Hematopoietic multipotent progenitor cell treated with erythropoietin and hydrocortisone succinate and interleukin-3 and kit ligand, for 15 days (in vitro differentiated cells): ENCODE measurements around the gene OTUB2.
A peak's percentile ranks its signal among the peaks of the same experiment; 100 is the strongest.

Experiments used
- DNase-seq: peaks from one replicate; pipeline ENCODE4 v3.0.0-alpha.2; 2015; ENCODE audit warnings: low spot score

Gene OTUB2

DNA sequence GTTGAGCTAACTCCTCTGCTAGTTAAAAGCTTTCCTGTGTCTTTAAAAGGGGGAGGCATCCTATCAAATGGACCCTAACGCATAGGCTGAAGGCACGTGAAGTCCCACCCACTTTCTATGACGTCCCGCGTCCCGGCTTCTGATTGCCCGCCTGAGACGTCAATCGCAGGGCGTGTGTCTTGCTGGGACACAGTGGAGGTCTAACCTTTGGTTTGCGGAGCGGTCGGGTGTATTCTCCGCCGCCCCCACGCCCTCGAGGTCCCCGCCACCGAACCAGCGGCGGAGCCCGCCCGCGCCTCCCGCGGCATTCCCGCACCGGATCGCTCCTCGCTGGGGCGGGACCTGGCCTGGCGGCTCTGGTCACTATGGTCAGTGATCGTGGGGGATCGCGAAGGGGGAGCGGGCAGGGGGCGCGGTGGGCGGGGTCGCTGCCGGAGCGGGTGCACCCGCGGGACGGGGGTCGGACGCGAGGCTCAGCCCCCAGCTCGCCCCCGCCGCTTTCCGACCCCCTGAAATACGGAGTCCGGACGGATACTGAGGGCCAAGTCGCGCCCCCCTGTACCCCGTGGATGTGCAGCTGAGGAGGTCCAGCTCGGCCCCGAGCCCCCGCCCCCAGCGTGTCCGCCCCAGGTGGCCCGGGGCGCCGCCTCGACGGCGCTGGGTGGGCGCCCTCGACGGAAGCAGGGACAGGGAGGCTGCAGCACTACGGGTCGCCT lies at the start of gene OTUB2:
Gene OTUB2 (plus strand): TSS at position 168 of the 716 bp plus-strand sequence. CDS start 198 bp downstream, at position 366.
- peak; percentile 83 for DNase-seq

DNA sequence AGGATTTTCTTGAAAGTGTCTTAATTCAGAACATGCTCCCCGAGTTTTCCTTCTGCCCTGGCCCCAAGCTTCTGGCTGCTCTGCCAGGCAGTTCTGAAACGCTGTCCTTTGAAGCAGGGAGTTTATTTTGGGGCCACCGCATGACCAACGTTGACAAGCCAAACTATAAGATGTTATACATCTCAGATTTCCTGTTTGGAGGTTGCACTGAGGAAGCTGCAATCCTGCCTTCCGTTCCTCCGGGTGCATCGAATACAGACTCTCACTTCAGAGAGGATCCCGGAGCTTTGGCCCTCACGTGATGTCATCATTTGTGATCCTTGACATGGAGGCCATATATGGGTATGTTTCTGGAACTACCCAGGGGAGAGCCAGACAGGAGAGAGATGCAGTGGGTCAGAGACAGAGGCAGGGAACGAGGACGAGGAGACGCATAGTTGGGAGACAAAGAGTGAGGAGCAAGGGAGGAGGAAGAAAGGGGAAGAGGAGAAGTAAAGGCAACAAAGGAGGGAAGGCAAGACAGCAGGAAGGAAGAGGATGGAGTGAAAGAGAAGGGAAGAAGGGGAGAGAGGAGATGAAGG lies 49.6 kb upstream of the OTUB2 start, which contains the start of gene ASB2:
Gene ASB2 (minus strand): TSS at position 94 of the 581 bp plus-strand sequence. CDS start 12,031 bp downstream, outside the sequence.
- DNase-seq: no peak

DNA sequence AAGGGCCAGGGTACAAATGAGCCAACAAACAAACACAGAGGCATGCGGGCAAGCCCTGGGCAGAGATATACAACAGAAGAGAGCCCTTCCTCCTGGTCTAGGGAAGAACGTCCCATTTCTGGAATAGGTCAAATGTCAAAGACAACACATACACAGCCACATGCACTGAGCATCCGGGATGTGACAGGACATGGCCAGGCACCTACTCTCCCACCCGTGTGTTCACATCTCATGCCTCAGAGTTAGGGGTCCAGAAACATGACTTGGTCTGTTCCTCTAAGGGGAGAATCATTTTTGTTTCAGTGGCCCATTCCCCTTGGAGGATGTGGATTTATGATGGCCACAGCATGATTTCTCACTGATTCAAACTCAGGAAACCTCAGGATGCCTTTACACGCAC lies 49.0 kb upstream of the OTUB2 start:
- no peak for DNase-seq

DNA sequence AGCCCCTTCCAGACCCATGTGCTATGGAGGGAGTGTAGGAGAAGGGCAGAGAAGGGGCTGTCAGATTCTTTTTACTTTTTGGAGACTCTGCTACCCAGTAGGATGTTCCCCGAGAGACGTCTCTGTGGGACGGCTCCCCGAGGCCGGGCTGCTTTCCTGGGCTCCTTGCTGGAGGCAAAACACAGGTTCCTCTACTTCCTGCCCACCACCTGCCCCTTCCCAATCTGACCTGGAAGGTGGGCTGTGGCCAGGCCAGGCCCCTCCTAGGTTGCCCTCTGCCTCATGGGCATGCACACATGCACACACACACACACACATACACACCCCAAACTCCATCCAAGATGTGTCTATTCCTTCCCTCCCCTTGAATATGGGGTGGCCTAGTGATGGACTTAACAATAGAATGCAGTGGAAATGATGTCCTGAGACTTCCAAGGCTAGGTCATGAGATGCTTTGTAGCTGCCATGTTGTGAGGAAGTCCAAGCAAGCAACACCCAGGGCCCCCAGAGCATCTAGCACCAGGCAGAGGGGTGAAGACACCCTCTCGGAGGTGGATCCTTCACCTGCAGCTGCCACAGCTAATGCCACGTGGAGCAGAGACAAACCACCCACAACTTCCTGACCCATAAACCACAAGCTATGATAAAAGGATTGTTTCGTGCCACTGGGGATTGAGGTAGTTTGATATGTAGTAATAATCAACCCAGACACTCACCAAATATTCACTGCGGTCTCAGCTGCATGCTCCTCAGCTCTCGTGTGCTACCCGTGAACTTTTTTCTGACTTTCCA lies 48.2 kb upstream of the OTUB2 start:
- no peak for DNase-seq

DNA sequence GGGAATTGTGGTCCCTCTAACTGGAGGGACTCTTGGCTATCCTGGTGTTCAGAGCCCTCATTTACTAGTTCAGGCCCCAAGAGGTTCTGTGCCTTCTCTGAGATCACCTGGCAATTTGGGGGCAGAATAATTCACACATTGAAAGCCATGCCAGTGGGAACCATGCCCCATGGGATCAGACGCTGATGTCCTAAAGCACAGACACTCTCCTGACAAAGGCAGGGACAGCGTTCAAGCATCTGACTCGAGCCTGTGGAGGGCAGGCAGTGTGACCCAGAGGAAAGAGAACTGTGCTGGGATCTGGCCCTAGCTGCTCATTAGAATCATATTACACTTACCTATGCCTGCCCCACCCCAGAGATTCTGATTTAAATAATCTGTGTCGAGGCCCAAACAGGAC lies 47.4 kb upstream of the OTUB2 start:
- DNase-seq: no peak

DNA sequence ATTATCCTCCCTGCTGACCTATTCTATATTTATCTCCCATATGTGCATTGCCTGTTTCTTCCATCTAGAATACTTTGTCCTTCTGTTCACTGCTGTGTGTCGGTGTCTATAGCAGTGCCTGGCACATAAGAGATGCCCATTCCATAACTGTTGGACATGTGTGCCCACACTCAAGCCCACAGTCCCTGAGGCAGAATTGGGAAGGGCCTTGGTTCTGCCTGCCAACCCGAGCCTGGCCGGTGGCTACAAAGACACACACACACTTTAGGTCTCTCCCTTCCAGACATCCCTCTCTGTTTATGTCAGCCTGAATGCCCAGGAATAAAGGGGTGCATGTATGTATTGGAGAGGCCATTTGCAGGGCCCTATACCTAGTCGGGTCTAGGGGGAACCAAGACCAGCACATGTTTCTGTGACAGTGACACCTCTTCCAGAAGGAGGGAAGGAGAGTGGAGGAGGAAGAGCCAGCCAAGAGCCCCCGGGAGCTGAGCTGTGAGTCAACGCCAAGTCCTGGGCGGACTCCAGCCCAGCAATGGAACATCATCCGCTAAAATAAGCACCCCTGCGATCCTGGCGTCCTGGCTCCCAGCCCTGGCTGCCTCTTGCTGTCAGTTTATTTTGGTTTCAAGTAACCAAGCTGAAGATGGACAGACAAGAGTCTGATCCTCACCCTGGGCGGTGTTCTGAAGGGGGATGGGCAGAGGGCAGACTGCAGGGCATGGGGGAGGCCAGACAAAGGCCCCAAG lies 45.5 kb upstream of the OTUB2 start:
- no peak for DNase-seq

DNA sequence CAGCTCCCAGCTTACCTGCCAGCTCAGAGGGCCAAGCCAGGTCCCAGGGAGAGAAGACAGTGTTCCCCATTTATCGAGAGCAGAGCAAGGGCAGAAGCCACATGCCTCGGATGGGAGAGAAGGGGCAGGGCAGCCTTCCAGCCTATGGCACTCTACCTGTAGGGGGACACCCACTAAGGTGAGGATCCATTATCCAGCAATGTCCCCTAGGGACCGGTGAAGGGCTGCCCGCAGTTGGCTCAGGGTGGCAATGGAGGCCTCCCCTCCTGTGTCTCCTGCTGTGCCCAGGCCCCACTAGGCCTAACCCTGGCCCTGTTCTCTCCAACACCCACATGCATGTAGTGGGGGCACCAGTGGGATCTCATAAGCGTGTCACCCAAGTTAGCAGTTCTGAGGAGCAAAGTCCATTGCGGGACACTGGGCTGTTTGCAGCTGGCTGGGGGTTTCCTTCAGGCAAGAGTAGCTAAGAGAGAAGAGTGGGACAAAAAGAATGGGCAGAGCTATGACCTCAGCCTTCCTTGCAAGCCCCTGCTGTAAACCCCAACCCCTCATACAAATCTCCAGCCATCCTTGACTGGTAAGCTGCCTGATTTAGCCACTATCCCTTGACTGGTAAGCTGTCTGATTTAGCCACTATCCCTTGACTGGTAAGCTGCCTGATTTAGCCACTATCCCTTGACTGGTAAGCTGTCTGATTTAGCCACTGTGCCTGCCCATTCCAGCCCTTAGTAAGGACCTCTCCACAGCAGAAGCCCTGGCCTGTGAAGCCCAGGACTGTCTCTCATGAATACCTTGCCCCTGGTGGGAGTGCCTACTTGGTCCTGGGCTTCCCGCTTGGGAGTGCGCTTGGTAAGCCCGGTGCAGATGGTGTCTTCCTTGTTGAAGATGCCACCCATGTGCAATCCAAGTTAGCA lies 44.6 kb upstream of the OTUB2 start:
- no peak for DNase-seq

DNA sequence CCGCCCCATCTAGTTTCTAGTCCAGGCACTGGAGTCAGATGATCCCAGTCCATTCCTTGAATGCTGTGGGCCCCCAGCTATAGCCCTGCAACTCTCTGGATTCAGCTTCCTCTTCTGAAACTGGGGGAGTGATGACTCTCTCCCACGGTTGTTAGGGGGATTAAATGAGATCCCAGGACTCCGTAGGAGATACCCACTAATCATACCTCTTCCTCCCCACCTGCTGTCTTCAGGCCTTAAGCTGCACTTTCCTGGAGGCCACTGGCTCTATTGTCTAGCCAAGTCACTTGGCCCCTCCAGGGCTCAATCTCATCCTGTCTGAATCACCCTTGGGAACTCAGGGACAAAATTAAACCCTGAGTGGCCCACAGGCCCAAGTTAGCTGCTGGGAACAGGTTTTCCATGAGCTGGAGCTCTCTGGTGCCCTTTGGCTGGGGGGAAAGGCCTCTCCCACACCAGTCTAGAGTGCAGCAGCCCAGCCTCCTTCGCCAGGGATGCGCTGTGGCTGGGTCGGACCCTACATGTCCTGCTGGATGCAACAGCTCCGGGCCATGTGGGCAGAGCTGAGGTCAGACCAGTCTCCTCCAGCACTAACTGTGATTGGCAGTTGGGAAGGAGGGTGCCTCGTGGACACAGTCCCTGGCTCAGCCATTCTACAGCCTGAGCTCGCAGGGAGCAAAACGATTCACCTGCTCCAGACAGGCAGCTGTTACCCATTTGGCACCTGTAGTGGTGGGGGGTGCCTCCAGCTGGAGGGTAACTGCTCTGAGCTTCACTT lies 43.7 kb upstream of the OTUB2 start:
- no peak for DNase-seq

DNA sequence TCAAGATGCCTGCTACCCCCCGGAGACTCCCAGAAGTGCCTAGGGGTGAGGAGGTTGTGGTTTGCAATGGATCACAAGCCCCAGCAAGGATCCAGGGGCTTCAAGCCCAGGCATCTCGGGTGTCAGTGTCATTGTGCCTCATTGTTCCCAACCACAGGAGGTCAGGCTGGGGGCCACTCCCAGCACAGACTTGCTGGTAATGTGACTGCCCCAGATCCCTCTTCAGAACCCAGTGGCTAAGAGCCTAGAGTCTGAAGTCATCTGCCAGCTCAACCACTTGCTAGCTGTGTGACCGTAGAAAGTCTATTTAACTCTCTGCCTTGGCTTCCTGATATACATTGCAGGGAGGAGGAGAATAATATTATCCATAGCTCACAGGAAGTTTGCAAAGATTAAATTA lies 42.1 kb upstream of the OTUB2 start:
- no peak for DNase-seq

DNA sequence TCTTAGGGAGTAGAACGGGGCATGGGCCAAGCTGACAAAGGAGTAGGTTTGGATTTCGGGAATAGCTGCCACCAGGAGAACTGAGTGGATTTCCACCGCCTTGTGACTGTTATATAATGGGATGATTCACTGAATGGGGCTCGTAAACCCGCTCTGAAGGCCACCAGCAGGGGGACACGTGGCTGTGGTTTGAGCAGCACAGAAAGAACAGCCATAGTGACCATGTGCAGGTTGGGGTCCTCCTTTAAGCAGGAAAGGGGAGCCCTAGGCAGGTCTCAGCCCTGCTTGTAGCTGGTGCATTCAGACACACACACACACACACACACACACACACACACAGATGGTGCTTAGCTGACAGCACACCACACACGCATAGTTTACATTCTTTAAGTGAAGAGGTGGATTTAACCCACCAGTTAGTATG lies 41.1 kb upstream of the OTUB2 start:
- no peak for DNase-seq

DNA sequence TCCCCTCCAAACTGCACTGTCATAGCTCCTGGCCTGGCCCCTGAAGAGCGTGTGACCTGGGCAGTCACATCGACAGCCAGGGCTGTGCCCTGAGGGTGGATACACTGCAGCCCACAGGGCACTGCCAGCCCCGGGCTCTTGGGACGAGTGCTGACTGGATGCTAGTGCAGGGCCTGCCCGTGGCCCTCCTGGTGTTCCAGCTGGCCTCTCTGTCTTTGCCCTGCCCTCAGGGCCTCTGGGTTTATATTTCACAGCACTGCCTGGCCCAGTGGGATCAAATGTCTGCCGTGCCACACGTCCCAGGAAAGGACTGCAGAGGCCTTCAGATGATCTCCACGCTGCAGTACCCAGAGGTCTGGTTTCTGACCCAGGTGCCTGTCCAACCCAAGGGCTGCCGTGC lies 39.2 kb upstream of the OTUB2 start:
- DNase-seq: no peak

DNA sequence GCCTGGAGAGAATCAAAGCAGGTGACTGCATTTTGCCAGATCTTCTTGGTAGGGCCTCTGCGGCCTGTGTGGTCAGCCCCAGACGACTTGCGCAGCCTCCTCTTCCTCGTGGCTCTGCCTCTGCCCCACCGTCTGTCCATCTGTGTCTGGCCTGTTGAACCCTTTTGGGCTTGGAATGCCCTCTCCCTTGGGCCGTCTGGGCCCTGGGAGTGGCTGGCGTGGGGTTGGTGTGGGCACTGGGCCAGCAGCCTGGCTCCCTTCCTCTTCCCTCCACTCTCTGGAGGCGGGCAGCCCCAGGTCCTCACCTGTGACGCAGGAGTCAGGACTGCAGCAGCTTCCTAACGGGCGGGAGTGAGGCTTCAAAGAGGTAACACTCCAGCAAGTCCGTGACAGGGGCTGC lies 38.8 kb upstream of the OTUB2 start:
- no peak for DNase-seq

DNA sequence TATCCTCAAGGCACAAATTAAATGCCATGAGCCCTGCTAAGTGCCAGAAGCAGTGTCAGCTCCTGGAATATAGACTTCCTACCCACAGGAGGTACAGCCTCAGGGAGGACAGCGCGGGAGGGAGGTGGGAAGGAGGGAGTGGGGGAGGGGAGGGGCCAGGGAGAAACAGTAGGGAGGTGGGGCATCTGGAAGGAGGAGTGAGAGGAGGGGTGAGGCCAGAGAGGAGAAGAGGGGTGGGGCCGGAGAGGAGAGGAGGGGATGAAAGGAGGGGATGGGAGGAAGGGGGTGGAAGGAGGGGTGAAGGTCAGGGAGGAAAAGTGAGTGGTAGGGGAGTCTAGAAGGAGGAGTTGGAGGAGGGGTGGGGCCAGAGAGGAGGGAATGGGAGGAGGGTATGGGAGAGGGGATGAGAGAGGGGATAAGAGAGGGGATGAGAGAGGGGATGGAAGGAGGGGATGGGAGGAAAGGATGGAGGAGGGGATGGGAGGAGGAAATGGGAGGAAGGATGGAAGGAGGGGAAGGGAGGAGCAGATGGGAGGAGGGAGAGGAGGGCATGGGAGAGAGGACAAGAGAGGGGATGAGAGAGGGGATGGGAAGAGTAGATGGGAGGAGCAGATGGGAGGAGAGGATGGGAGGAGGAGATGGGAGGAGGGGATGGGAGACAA lies 38.2 kb upstream of the OTUB2 start:
- no peak for DNase-seq

DNA sequence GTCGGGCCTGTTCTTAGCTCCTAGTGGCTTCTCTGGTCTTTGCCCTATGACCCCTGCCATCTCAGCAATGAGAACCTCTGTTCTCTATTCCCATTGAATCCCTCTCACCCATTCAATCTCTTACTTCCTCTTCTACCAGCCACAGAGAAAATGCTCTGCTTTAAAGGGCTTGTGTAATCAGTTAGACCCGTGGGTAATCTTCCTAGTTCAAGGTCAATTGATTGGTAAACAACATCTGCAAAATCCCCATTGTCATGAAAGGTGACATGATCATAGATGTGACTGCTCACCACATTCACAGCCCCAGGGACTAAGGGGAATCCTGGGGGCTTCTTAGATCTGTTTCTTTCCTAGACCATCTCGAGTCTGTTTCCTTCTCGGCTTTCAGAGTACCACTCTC lies 36.2 kb upstream of the OTUB2 start:
- DNase-seq: no peak

DNA sequence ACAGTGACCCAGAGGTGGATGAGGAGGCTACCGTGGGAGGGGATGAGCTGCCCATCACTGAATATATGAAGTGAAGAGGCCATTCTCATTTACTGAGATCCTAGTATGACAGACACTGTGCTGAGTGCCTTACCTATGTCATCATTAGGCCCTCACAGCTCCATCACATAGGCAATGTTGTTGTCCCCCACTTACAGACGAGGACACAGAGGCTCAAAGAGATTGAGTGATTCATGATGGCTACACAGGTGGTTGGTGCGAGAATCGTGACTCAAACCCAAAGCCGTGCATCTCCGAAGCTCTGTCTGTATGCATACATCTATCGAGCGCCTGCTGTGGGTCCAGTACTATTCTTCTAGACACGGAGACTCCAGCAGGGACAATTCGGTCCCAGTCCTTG lies 34.9 kb upstream of the OTUB2 start:
- DNase-seq: no peak

DNA sequence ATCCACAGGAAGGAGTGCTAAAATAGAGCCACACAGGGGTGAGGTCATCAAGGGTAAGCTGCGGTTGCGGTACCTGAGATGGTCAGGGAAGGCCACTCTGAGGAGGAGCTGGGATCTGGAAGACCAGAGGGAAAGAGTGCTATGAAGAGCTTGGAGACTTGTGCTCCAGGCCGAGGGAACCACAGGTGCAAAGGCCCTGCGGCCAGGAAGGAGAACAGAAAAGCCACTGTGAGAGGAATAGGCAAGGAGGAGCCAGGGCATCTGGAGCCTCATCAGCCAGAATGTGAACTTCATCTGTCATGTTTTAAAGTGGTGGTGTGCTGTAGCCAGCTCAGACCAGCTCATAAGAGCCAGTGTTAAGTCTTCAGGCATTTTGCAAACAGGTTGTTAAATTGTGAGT lies 34.5 kb upstream of the OTUB2 start:
- DNase-seq: no peak

DNA sequence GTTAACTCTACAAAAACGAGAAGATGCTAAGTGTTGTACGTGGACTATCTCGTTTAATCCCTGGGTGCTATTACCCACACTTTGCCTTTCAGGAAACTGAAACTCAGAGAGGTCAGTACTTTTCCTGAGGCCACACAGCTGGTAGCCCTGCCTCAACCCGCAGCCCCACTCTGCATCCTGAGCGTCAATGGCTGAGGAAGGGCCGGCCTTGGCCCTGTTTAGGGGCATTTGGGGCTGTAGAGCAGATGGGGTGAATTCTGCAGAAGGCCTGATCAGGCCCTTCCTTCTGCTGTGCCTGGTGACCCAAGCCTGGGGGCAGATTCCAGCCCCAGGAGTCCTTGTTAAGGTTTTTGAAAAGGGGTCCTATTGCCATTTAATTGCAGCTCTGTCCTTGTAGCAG lies 32.8 kb upstream of the OTUB2 start:
- DNase-seq: no peak

DNA sequence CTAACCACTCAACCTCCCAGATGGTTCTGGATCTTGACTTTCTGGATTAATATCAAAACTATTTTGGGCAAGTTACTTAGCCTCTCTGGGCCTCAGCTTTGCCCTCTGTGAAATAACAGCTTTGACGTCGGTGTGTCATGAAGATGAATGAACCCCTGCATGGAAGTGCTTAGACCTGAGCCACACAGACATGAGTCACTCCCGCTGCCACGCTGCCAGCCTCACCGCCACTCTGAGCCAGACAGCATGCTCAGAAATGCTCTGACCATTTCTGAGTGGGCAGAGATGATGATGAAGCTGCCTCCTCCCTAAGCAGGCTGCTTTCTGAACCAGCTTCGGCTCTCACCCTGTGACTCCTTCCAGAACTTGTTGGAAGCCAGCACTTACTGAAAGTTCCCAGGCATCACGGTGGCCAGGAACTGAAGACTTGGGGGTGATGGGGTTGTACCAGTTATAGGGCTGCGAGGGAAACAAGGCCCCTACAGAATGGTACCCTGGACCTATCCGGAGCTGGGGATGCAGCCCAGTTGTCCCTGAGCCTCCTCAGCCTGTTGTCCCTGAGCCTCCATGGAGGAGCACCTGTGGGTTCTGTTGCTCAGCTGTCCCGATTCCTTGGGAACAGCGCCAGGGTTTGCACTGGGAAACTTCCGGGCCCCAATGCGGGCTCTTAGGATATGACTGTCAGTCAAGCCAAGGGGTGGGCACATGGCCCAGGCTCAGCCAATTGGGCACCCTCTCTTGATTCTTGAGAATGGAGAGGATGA lies 31.0 kb upstream of the OTUB2 start:
- DNase-seq: no peak

DNA sequence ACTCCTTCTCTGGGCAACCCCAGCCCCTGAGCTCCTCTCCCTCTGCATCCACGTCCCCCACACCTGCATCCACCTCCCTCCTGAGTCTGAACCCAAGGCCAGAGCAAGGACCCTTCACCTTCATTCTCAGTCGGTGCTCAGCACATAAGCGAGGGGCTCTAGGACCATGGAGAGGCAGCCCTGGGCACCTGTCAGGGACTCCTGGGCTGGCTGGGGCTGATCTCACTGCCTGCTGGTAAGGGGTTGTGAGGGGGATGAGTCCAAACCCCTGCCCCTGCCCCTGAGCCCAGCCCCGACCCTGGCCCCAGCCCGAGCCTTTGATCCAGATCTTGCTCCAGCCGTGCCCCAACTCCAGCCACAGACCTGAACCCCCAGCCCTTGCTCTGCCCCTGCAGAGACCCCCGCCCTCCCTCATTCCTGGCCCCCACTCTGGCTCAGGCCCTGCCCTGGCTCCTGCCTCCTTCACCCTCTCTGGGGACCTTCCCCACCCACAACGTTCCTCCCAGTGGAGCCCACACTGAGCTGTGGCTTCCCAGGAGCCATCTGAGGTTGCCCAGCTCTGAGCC lies 29.9 kb upstream of the OTUB2 start:
- DNase-seq: no peak
